ENCODE data around the gene ARL15. TPM values are rescaled to one million over a fixed set of nuclear protein-coding genes. Genes with fewer than 3 reads are reported as not detected.

The ARL15 gene
- total RNA-seq, 6 experiments from 2014 or later, result 9.8 to 16.0 (median 13.4) TPM

DNA sequence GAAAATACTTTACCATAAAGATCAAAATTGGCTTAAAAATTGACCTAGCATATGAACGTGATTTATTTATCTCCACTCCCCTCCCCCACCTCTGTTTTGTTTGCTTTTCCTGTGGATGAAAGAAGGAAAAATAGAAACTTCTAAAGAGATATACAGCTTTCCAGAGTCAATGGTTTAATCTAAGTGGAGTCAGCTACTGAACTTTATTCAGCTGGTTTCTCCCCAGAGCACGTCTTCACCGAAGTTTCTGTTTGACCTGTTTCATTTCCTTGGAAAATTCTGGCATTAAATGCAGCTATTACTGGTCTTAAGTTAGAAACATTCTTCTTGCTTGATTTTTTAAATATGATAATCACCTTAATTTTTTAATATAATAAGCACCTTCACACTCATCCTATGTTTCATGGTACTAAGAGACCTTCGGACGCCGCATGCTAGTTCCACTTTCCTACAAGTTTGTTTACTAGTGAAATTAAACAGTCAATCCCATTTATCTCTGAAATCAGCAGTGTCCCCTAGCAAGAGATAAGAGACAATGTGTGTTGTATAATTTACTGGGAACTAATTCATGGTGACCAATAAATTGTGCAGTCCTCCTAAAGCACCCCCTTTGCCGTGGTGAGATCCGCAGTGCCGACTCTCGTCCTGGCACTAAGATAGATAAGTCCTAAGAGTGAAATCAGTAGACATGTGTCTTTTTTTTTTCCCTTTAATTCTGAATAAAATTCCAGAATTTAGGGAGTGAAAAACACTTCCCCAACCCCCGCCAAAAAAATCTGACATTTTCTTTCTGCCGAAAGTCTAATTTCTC is 89.9 kb downstream of the ARL15 start:
- Mint-ChIP-seq H3K27me3 (ENCODE audit: insufficient read depth) (no peaks in the 10 kb centered on the region; the same call in 1 of the 2 replicates), H3K4me3 (no peak overlapping the region), H3K36me3 (ENCODE audit: low read depth) (no peaks in the 10 kb centered on the region), H3K4me1 (ENCODE audit: low read depth) (peaks cover 16% of the 10 kb centered on the region; the same call in 1 of the 2 replicates), H3K27ac (no peak overlapping the region), H3K9me3 (no peaks in the 10 kb centered on the region)
- DNase-seq, result no peak
- TF ChIP-seq, protein P1, sequence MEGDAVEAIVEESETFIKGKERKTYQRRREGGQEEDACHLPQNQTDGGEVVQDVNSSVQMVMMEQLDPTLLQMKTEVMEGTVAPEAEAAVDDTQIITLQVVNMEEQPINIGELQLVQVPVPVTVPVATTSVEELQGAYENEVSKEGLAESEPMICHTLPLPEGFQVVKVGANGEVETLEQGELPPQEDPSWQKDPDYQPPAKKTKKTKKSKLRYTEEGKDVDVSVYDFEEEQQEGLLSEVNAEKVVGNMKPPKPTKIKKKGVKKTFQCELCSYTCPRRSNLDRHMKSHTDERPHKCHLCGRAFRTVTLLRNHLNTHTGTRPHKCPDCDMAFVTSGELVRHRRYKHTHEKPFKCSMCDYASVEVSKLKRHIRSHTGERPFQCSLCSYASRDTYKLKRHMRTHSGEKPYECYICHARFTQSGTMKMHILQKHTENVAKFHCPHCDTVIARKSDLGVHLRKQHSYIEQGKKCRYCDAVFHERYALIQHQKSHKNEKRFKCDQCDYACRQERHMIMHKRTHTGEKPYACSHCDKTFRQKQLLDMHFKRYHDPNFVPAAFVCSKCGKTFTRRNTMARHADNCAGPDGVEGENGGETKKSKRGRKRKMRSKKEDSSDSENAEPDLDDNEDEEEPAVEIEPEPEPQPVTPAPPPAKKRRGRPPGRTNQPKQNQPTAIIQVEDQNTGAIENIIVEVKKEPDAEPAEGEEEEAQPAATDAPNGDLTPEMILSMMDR (IDR thresholded peaks at IDR 0.05), result no peak

DNA sequence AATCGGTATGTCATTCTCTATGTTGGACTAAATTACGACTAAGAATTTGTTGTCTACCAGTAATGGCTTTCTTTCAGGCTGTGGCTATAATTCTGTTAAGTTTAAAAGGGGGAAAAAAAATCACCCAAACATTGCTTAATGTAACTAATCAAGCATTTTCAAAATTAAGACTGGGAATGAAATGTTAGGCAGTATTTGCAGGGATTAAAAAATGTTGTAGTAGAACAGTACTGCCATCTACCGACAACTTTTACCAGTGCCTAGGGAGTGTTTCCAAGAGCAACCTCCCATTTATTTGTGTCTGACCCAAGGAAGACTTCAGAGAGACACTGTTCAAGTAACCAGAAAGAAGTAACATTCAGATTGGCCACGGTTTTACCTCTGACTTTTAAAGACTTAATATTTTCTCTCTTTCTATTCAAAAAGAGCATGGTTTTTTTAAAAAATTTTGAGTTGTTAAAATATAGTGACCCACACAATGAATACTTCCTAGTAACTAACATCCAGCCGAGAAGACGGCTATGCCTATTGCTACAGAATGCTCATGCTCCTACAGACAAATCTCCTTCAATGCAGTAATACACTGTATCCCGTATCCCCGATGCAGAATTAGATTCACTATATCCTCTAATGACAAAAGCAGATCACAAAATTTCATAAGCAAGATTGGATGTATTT is 92.4 kb downstream of the ARL15 start:
- no peak overlapping the region for H3K4me3 Mint-ChIP-seq

DNA sequence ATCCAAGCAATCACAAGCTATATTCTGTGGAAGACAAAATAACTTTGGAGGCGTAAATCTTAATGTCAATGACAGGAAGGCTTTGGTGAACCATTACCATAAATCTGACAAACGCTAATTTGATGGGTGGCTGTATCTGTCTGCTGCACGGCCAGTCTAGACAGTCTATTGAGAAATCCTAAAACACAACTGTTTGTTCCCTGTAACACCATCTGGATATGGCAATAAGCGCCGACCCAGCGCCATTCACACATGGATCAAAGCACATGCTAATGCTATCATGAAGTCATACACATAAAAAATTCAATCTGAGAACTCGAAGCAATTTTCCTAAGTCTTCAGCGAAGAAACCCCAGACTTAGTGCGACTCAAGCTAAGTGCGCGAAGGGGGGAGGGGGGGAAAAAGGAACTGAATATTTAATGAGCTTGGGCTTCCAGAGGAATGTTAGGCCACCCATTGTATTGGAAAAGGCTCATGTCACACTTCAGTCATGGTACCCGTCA is 95.1 kb downstream of the ARL15 start:
- Mint-ChIP-seq H3K27ac (no peak overlapping the region), H3K9me3 (no peaks in the 10 kb centered on the region), H3K36me3 (ENCODE audit: low read depth) (no peaks in the 10 kb centered on the region), H3K4me3 (no peak overlapping the region), H3K27me3 (ENCODE audit: insufficient read depth) (peaks cover 2% of the 10 kb centered on the region; the same call in 1 of the 2 replicates), H3K4me1 (ENCODE audit: low read depth) (peaks cover 56% of the 10 kb centered on the region)
- DNase-seq, result no peak
- TF ChIP-seq, protein P1 (IDR thresholded peaks at IDR 0.05), result no peak

More for the DNA sequence above, 92.4 kb downstream of the ARL15 start:
- Mint-ChIP-seq H3K27me3 (ENCODE audit: insufficient read depth) (no peaks in the 10 kb centered on the region), H3K9me3 (no peaks in the 10 kb centered on the region), H3K27ac (no peak overlapping the region), H3K4me1 (ENCODE audit: low read depth) (peaks cover 29% of the 10 kb centered on the region), H3K36me3 (ENCODE audit: low read depth) (no peaks in the 10 kb centered on the region)
- DNase-seq, result peak; percentile 75
- TF ChIP-seq, protein P1 (IDR thresholded peaks at IDR 0.05), result peak; percentile 90

DNA sequence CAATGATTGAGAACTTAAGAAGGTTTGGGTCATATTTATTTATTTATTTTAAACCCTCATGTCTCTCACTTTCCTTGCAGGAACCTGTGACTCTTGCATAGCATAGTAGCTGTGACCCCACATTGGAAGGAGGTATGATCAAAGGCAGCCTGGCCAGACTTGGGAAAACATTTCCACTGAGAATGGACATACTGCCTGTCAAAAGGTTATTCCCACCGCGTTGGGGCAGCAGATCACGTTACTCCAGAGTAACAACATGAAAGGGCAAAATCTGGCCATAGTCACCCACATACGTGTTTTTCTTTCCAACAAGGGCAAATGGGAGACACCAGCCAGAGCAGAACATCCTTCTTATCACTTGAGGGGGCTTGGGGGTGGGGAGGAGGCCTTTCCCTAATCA is 95.7 kb downstream of the ARL15 start:
- TF ChIP-seq, protein P1 (IDR thresholded peaks at IDR 0.05), result no peak
- Mint-ChIP-seq H3K9me3 (no peaks in the 10 kb centered on the region), H3K27ac (no peak overlapping the region), H3K4me3 (no peak overlapping the region), H3K4me1 (ENCODE audit: low read depth) (peaks cover 57% of the 10 kb centered on the region), H3K36me3 (ENCODE audit: low read depth) (no peaks in the 10 kb centered on the region), H3K27me3 (ENCODE audit: insufficient read depth) (peaks cover 2% of the 10 kb centered on the region; the same call in 1 of the 2 replicates)
- DNase-seq, result no peak

DNA sequence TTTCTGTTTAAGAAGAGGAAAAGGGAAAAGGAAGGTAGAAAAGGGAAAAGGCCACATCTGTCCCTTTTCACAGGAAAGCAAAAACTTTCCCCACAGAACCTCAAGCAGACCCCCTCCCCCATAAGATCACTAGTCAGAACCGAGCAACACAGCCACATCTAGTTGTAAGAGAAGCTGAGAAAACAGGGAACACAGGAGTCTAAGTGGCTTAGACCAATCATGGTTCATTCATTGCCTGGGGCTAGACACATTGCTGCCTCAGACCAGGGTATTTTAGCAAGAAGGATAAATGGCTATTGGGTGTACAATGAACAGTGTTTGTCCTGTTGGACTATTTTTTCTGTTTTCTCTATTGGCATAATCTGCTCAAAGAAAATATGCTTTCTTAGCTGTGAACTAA is 98.0 kb downstream of the ARL15 start:
- Mint-ChIP-seq H3K27me3 (ENCODE audit: insufficient read depth) (peaks cover 2% of the 10 kb centered on the region; the same call in 1 of the 2 replicates), H3K36me3 (ENCODE audit: low read depth) (no peaks in the 10 kb centered on the region), H3K4me1 (ENCODE audit: low read depth) (peaks cover 41% of the 10 kb centered on the region), H3K27ac (no peak overlapping the region), H3K4me3 (no peak overlapping the region), H3K9me3 (no peaks in the 10 kb centered on the region)
- TF ChIP-seq, protein P1 (IDR thresholded peaks at IDR 0.05), result no peak
- no peak for DNase-seq

Measured in HFFc6 (cell line).